T-helper 2 cell treated with Interferon-gamma antibody and Interleukin-4, amounts not matched to agents 100 ng/mL and 5 ng/mL, for 36 hours (primary cell): ENCODE measurements around the gene HBB. TPM values are rescaled to one million over a fixed set of nuclear protein-coding genes. Genes with fewer than 3 reads are reported as not detected.

ENCODE experiments used
- intact Hi-C: fragments of 100-400 bp; cut with micrococcal nuclease; formaldehyde crosslinking; loops from one replicate; pipeline ENCODE4 v1.15.1; 2023
- total RNA-seq: library from RNA; stranded (reverse); gene quantifications from 2 replicates; pipeline ENCODE4 v1.2.3, GENCODE V29; 2022

The HBB gene
- total RNA-seq, 1 donor from 2014 or later = not detected

DNA sequence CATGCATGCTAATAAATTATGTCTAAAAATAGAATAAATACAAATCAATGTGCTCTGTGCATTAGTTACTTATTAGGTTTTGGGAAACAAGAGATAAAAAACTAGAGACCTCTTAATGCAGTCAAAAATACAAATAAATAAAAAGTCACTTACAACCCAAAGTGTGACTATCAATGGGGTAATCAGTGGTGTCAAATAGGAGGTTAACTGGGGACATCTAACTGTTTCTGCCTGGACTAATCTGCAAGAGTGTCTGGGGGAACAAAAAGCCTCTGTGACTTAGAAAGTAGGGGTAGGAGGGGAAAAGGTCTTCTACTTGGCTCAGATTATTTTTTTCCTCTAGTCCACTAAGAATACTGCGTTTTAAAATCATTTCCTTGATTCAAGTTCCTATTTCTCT is 810 bp upstream of the HBB start:
- intact Hi-C loops = no loop called here

DNA sequence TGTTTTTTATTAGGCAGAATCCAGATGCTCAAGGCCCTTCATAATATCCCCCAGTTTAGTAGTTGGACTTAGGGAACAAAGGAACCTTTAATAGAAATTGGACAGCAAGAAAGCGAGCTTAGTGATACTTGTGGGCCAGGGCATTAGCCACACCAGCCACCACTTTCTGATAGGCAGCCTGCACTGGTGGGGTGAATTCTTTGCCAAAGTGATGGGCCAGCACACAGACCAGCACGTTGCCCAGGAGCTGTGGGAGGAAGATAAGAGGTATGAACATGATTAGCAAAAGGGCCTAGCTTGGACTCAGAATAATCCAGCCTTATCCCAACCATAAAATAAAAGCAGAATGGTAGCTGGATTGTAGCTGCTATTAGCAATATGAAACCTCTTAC is 1.4 kb downstream of the HBB start:
- intact Hi-C loops = no loop called here

DNA sequence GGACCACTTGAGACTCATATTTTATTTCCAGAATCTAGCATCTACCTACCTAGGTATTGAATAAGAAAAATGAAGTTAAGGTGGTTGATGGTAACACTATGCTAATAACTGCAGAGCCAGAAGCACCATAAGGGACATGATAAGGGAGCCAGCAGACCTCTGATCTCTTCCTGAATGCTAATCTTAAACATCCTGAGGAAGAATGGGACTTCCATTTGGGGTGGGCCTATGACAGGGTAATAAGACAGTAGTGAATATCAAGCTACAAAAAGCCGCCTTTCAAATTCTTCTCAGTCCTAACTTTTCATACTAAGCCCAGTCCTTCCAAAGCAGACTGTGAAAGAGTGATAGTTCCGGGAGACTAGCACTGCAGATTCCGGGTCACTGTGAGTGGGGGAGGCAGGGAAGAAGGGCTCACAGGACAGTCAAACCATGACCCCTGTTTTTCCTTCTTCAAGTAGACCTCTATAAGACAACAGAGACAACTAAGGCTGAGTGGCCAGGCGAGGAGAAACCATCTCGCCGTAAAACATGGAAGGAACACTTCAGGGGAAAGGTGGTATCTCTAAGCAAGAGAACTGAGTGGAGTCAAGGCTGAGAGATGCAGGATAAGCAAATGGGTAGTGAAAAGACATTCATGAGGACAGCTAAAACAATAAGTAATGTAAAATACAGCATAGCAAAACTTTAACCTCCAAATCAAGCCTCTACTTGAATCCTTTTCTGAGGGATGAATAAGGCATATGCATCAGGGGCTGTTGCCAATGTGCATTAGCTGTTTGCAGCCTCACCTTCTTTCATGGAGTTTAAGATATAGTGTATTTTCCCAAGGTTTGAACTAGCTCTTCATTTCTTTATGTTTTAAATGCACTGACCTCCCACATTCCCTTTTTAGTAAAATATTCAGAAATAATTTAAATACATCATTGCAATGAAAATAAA is 2.1 kb downstream of the HBB start:
- intact Hi-C loops = no loop called here

DNA sequence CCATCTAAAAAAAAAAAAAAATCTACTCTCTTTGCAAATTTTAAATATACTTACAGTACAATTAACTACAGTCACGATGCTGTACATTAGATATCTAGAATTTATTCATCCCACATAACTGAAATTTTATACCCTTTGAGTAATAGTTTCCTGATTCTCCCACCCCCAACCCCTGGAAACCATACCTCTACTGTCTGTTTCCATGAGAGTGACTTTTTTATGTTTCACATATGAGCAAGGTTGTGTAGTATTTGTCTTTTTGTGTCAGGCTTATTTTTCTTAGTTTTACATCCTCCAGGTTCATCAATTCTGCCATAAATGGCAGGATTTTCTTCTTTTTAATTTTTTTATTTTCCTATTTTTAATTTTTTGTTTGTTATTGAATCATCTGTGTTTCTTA is 3.2 kb downstream of the HBB start:
- intact Hi-C loops = no loop called here

DNA sequence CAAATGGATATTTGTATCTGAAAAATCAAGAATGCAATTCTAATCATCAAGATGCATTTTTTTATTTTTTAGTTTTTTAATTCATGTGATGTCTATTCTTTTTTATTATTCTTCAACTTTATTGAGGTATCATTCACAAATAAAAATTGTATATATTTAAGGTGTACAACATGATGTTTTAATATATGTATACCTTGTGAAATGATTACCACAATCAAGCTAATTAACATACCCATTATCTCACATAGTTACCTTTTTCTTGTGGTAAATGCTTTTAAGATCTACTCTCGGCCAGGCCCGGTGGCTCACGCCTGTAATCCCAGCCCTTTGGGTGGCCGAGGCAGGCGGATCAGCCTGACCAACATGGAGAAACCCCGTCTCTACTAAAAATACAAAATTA is 3.7 kb downstream of the HBB start:
- intact Hi-C loops = no loop called here

DNA sequence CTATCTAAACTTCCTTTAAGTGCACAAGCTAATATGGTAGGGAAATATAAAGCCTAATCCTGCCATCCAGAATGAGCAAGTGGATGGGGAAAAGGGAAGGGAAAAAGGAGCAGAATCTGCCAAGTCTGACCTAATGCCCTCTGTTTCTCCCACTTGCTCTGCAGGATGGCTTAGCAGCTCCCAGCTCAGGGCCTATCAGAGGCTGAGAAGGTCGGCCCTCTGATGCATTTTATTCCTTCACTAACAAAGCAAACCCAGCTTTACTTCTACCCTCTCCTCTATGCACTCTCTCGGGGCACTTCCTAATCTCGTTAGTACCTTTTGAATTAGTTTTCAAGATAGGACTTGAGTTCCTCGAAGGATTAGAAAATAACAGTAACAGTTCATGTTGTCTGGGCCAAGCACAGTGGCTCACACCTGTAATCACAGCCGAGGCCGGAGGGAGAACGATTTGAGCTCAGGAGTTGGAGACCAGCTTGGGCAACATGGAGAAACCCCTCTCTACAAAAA is 16.4 kb downstream of the HBB start:
- intact Hi-C loops = no loop called here

DNA sequence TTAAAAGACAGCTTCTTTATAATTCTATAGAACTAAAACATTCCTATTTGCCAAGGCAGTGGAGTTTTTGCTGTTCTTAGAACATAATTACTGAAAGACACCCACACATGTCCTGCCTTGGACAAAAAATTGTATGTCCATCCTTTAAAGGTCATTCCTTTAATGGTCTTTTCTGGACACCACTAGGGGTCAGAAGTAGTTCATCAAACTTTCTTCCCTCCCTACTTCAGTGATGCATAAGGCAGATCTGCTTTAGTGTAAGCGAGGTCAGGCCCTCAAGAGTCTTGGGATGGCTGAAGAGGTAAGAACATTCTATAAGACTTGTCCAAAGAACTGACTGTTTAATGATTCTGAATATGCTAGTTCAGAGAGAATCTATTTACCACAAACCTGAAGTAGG is 22.1 kb downstream of the HBB start:
- intact Hi-C loops = no loop called here

DNA sequence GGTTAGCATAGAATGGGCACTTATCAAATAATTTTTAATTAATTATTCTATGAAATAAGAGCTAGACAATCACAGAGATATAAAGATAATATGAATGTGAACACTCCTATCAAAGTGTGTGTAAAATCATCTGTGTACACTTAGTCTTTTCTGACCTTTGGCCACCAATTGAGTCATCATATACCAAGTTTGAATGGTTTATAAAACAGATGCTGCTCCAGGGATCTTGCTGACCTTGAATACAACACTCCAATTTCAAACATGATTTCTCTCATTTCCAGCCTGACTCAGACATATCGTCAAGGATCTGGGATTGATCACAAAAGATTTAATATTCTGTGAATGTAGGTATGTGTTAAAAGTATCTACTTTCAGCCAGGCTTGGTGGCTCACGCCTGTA is 23.5 kb downstream of the HBB start:
- intact Hi-C loops = no loop called here

DNA sequence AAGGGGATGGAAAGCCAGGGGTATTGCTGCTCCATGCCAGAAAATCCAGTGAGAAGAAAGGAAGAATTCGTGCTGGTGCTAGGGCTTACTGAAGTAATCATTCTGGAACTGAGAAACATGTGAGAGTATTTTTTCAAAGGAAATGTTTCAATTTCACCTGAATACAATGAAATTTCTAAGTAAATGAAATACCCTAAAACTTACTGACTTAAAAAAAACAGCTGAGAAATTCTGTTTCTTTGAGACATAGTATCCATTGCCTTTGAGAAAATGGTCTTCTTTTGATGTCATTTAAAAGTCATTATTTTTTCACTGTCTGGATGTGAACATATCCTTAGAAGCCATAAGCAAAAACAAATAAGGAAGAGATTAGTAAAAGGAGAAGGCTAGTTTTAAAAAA is 26.3 kb downstream of the HBB start, which contains the start of gene OR51V1:
Gene OR51V1, minus strand, starts transcription at position 101 of the 400 bp plus-strand sequence. Its CDS starts 0 bp downstream, at position 101.
- intact Hi-C loops = no loop called here

DNA sequence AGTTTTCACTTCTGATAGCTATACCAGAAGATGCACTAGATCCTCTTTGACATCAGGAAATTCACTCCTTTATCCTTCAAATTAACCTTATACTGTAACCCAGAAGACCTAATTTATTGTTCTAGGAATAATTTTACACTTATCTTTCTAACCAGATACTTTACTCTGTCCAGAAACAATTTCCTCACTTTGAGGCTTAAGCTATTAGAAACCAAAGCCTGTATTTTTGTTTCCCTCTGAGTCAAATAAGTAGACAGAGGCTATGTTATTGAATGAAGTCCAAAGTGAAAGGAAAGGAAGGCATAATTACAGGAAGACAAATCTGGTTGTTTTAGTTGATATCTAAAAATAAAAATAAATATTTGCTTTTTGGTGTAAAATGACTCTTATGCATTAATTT is 28.6 kb downstream of the HBB start:
- intact Hi-C loops = no loop called here

DNA sequence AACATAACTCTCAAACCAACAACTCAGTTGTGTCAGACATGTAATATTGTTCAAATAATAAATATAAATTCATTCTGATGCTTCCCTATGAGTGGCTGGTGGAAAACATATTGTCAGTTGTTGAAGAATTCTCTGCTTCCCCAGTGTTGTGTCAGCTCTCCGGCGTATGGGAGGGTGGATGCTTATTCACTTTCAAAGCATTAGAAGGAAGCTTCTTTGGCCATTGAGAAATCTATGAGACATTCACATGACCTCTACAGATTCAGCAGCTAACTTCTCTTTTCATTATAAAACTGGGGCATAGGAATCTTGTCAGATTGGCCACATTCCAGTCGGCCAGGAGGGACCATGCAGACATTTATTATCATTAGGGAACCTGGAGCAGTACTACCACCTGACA is 29.3 kb downstream of the HBB start:
- intact Hi-C loops = no loop called here

DNA sequence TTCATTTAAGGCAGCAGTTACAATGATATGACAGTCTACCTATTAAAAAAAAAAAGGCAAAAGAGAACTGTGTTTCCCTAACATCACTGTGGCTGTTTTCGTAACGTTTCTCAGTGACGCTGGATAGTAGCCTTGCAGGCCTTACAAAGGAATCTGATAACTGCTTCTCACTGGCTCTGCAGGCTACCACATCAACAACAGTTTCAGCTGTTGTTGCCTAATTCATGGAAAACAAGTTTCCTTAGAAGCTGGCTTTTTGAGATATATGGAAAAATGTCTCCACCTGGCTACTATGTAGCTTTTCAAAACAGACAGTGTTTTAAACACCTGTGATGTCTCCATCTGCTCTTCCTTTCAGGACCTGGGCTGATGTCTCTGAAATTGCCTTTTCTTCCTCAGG is 30.1 kb downstream of the HBB start:
- intact Hi-C loops = no loop called here

DNA sequence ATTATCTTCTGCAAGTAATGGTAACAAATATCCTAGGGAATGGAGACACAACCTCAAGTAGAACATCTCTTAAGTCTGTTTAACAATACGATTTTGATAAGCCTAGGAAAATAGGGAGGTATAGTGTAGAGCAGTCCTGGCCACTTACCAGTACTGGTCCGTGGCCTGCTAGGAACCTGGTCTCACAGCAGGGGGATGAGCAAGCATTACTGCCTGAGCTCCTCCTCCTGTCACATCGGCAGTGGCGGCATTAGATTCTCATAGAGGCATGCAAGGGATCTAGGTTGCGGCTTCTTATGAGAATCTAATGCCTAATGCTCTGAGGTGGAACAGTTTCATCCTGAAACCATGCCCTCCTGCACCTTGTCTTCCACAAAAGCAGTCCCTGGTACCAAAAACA is 30.8 kb downstream of the HBB start:
- intact Hi-C loops = no loop called here

DNA sequence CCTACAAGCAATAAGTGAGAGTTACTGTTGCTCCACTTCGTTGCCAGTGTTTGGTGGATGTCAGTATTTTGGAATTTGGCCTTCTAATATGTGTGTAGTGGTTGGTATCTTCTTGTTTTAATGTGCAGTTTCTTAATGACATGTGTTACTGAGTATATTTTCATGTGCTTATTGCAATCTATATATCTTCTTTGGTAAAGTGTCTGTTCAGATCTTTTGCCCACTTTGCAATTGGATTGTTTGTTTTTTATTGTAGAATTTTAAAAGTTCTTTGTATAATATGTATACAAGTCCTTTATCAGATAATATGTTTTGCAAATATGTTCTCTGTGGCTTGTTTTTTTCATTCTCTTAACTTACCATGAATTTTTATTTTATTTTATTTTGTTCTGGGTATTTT is 34.1 kb downstream of the HBB start:
- intact Hi-C loops = no loop called here

DNA sequence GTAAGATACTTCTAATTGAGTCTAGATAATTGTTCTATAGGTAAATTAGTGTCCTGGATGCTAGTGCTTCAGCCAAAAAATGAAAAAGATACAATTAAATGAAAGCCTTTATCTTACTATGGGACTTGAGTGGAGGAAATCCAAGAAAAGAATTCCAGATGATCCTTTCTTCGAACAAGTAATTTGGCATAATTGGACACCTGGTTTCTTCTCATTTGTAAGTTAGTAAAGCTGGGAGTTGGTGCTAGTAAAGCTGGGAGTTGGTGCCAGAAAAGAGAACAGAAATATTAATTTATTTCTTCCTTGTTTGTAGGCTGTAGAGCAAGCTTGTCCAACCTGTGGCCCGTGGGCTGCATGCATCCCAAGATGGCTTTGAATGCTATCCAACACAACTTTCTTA is 38.7 kb downstream of the HBB start:
- intact Hi-C loops = no loop called here

DNA sequence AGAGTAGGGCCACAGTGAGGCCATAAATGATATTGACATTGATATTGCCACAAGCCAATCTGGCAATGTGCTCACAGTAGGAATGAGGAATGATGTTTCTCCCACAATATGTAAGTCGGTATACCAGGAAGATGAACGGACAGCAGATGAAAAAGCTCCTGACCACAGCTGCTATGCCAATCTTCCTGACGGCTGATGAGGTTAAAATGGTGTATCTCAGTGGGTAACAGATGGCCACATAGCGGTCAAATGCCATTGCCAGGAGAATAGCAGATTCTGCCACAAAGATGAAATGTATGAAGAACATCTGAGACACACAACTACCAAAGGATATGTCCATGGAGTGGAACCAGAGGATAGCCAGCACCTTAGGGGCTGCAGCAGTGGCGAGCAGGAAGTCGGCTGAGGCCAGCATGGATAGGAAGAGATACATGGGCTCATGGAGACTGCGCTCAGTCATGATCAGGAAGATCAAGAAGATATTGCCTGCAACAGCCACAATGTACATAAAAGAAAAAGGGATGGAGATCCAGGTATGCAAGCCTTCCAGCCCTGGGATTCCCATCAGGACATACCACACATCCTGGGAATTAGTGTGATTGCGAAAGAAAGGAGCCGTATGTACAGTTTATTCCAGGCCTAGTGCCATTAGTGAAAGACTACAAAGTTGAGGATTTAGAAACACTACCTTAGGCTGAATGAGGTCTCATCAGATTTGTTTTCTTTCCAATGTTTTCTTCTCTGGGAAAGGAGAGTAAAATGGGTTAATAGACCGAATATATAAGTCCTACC is 48.6 kb downstream of the HBB start:
- intact Hi-C loops = no loop called here

Other genes starting within 250 kb of the HBB start
- gene OR51L1, start 232.2 kb downstream of the HBB start, total RNA-seq = not detected in 2 replicates
- not detected in 2 replicates for gene OR52J3, start 180.5 kb downstream of the HBB start, total RNA-seq
- gene OR52E2, start 167.4 kb downstream of the HBB start, total RNA-seq = not detected in 2 replicates
- not detected in 2 replicates for gene OR52E1, start 157.5 kb downstream of the HBB start, total RNA-seq
- gene OR52A5, start 88.7 kb downstream of the HBB start, total RNA-seq = not detected in 2 replicates
- gene OR52A1, start 72.3 kb downstream of the HBB start, total RNA-seq = not detected in 2 replicates
- not detected in 2 replicates for gene OR51V1, start 26.4 kb downstream of the HBB start, total RNA-seq
- not detected in 2 replicates for gene HBD, start 7.4 kb upstream of the HBB start, total RNA-seq
- not detected in 2 replicates for gene HBG1, start 22.8 kb upstream of the HBB start, total RNA-seq
- gene HBG2, start 27.7 kb upstream of the HBB start, total RNA-seq = not detected in 2 replicates
- not detected in 2 replicates for gene HBE1, start 42.9 kb upstream of the HBB start, total RNA-seq
- gene OR51B4, start 74.9 kb upstream of the HBB start, total RNA-seq = not detected in 2 replicates
- gene OR51B2, start 97.2 kb upstream of the HBB start, total RNA-seq = not detected in 2 replicates
- not detected in 2 replicates for gene OR51B5, start 116.5 kb upstream of the HBB start, total RNA-seq
- not detected in 2 replicates for gene OR51B6, start 124.4 kb upstream of the HBB start, total RNA-seq
- gene OR51M1, start 156.7 kb upstream of the HBB start, total RNA-seq = not detected in 2 replicates
- gene OR51Q1, start 195.0 kb upstream of the HBB start, total RNA-seq = not detected in 2 replicates
- gene OR51I1, start 214.4 kb upstream of the HBB start, total RNA-seq = not detected in 2 replicates
- gene OR51I2, start 222.3 kb upstream of the HBB start, total RNA-seq = not detected in 2 replicates